Testis (tissue), 3 donors: ENCODE data around the gene NTM. TPM values are rescaled to one million over a fixed set of nuclear protein-coding genes. Genes with fewer than 3 reads are reported as not detected.

Experiments
- DNase-seq: peaks from one replicate; pipeline ENCODE4 v3.0.0-alpha.2; 2019
- H3K27ac ChIP-seq, 2 donors: fragments of 200-600 bp; sonication (generic); one replicate each; pipeline ENCODE4 v1.5.1; 2019
- H3K27me3 ChIP-seq: fragments of 200-600 bp; sonication (generic); one replicate; pipeline ENCODE4 v1.5.1; 2019
- H3K36me3 ChIP-seq: fragments of 200-600 bp; sonication (generic); one replicate; pipeline ENCODE4 v1.5.1; 2017; ENCODE audit warnings: low read depth; ENCODE audit errors: missing control alignments
- H3K4me1 ChIP-seq: fragments of 200-600 bp; sonication (generic); one replicate; pipeline ENCODE4 v1.5.1; 2019
- H3K4me3 ChIP-seq, 2 donors: fragments of 200-600 bp; sonication (generic); one replicate each; pipeline ENCODE4 v1.5.1; 2017 to 2019
- H3K9me3 ChIP-seq: fragments of 200-600 bp; sonication (generic); one replicate; pipeline ENCODE4 v1.5.1; 2017
- POLR2A ChIP-seq: fragments of 450-650 bp; IDR thresholded peaks from one replicate; pipeline ENCODE4 v1.6.1; 2017; ENCODE audit warnings: antibody characterized with exemption, mild to moderate bottlenecking, moderate library complexity
- WGBS, 2 donors: methylation state at CpG; one replicate each; pipeline ENCODE4 v1.1.5; 2018; 5-methylcytosine and 5-hydroxymethylcytosine counted together
- intact Hi-C: fragments of 100-400 bp; cut with DNase I; formaldehyde crosslinking; loops from one replicate; pipeline ENCODE4 v1.15.1; 2023; ENCODE audit warnings: low total_unique reads
- polyA plus RNA-seq: library from polyadenylated mRNA; stranded (reverse); fragments of 350-450 nt; fragmentation: Illumina TruSeq; extraction: RNeasy Lipid Tissue Mini Kit (QIAGEN cat#74804); gene quantifications from one replicate; pipeline ENCODE4 v1.2.3, GENCODE V29; 2014; ENCODE audit warnings: low read depth, low replicate concordance; ENCODE audit not compliant: insufficient read depth
- total RNA-seq, 2 donors: library from RNA; depleted of rRNA; stranded (reverse); fragments of >200 nt; gene quantifications; one replicate each; pipeline ENCODE4 v1.2.3, GENCODE V29; 2016
- TF ChIP-seq, protein P1 (sequence below), 3 experiments: fragments of 450-650 bp in 2 of 3; fragments of 200-600 bp in 1 of 3; sonication (generic) in 1 of 3; IDR thresholded peaks; one replicate each; pipeline ENCODE4 v1.5.1; 2016 to 2019; ENCODE audit warnings: antibody characterized with exemption in 3 of 3, mild to moderate bottlenecking in 2 of 3, moderate library complexity in 1 of 3

Gene NTM
- total and polyA plus RNA-seq, 3 donors from 2014 or later: 1.7 to 4.5 (median 1.8) TPM

DNA sequence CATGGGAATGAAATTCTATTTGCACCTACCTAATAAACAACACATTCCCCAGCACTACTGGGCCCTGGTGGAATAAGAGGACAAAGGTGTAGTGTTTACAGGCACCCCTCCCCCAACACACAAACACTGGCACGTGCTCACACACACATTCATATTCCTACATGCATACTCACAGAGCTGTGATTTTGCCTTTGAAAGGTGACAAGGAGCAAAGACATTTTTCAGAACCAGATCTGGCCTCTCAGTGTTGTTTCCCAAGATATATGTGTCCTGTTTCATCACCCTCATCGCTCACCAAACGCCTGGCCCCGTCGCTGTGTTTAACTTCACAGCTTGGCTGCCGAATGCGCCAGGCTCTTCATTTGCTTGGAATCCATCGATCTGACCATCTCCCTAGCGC lies 292.6 kb downstream of the NTM start:
- Histone ChIP-seq H3K36me3 (no peaks in the 10 kb centered on the region), H3K4me3 (no peak overlapping the region), H3K27me3 (no peaks in the 10 kb centered on the region), H3K9me3 (no peaks in the 10 kb centered on the region), H3K4me1 (no peaks in the 10 kb centered on the region), H3K27ac (no peak overlapping the region)
- DNase-seq: no peak
- TF ChIP-seq POLR2A: no peak
- 85 to 94% methylated on average over 9 of the region's 9 CpGs for WGBS, 2 donors
- intact Hi-C loops: no loop called here

DNA sequence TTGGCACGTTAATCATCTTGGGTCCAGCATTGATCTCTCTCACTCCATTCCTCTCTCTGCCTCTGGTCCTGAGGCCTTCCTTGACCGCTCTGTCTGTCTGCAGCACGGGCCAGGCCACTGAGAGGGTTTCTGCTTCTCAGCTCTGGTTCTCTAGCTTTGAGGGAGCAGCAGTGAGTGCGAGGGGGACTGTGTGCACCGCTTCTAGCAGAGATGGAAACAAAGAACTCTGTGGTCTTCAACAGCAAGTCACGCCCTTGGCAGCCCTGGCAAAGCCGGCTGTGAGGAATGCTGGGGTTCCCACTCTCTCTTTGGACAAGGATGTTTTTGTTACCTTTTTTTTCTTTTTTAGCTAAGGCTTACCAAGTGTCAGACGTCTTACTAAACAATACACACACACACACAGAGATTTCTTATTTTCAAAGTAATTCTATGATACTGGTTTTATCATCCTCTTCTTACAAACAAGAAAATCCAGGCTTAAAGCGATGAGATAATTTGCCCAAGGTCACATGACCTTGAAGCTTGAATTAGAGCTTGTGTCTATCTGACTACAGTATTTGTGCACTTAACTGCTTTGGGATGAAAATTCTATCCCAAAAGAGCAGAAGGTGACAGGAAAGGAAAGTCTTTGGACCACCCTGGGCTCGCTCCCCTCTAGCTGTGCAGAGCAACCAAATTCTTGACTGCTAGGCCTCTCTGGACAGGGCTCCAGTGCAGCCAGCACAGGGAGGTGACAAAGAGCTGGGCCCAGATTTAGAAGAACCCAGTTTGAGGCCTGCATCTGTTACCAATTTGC lies 293.2 kb downstream of the NTM start:
- TF ChIP-seq POLR2A: no peak
- TF ChIP-seq, protein P1, sequence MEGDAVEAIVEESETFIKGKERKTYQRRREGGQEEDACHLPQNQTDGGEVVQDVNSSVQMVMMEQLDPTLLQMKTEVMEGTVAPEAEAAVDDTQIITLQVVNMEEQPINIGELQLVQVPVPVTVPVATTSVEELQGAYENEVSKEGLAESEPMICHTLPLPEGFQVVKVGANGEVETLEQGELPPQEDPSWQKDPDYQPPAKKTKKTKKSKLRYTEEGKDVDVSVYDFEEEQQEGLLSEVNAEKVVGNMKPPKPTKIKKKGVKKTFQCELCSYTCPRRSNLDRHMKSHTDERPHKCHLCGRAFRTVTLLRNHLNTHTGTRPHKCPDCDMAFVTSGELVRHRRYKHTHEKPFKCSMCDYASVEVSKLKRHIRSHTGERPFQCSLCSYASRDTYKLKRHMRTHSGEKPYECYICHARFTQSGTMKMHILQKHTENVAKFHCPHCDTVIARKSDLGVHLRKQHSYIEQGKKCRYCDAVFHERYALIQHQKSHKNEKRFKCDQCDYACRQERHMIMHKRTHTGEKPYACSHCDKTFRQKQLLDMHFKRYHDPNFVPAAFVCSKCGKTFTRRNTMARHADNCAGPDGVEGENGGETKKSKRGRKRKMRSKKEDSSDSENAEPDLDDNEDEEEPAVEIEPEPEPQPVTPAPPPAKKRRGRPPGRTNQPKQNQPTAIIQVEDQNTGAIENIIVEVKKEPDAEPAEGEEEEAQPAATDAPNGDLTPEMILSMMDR (IDR thresholded peaks at IDR 0.05): no peak
- 59 to 65% methylated on average over 10 of the region's 10 CpGs for WGBS, 2 donors

DNA sequence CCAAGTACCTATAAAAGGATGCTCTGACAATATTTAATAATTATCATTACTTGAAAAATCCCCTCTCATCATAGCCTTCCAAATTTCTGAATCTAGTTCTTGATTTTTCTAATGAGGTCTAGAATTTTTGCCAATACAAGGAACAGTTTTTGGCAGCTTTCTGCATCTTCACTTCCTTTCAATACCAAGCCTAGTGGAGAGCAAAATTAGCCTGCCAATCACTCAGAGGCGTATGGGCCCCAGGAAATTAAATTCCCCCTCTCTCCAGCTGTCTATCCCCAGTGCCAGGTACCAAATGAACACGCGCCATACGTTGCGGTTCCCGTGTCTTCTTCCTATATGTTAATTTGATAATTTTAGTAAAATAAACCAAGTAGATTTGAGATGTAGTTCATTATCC lies 293.9 kb downstream of the NTM start:
- no peaks in the 10 kb centered on the region for H3K36me3 ChIP-seq
- TF ChIP-seq POLR2A: no peak
- TF ChIP-seq, protein P1 (IDR thresholded peaks at IDR 0.05): no peak
- no peak for DNase-seq
- WGBS, 2 donors: 89 to 93% methylated on average over 6 of the region's 6 CpGs
- no peak overlapping the region for H3K27ac ChIP-seq
- H3K4me3 ChIP-seq: no peak overlapping the region
- intact Hi-C loops: no loop called here
- no peaks in the 10 kb centered on the region for H3K9me3 ChIP-seq
- H3K27me3 ChIP-seq: no peaks in the 10 kb centered on the region
- H3K4me1 ChIP-seq: no peaks in the 10 kb centered on the region

More for the DNA sequence above, 293.2 kb downstream of the NTM start:
- H3K4me1 ChIP-seq: no peaks in the 10 kb centered on the region
- H3K27me3 ChIP-seq: no peaks in the 10 kb centered on the region
- H3K36me3 ChIP-seq: no peaks in the 10 kb centered on the region
- intact Hi-C loops: no loop called here
- H3K4me3 ChIP-seq: no peak overlapping the region
- no peaks in the 10 kb centered on the region for H3K9me3 ChIP-seq
- no peak for DNase-seq
- H3K27ac ChIP-seq: no peak overlapping the region

DNA sequence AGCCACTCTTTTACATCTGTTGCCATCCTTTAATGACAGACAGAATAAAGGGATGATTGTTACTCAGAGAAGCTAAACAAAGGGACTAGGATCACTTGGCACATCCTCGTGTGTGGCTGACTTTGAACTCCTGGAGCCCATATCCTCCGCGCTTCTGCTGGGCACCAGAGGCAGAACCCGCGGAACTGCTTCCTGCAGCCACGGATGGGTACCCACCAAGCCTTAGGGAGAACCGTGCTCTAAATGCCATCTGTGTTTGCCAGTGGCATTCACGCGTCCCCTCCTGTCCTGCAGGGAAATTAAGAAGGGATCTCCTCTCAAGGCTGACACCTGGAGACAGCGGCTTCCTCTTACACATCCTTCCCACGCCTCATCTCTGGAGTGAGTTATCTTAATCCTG lies 294.4 kb downstream of the NTM start:
- no peak overlapping the region for H3K4me3 ChIP-seq
- DNase-seq: no peak
- H3K36me3 ChIP-seq: no peaks in the 10 kb centered on the region
- intact Hi-C loops: no loop called here
- H3K9me3 ChIP-seq: no peaks in the 10 kb centered on the region
- no peak for TF ChIP-seq POLR2A
- TF ChIP-seq, protein P1 (IDR thresholded peaks at IDR 0.05): no peak
- H3K4me1 ChIP-seq: no peaks in the 10 kb centered on the region
- WGBS, 2 donors: 85 to 91% methylated on average over 11 of the region's 11 CpGs
- no peaks in the 10 kb centered on the region for H3K27me3 ChIP-seq
- no peak overlapping the region for H3K27ac ChIP-seq

GRCh38 chr11:131665344-131665968 lies 295.0 kb downstream of the NTM start:
- TF ChIP-seq, protein P1 (IDR thresholded peaks at IDR 0.05): no peak
- TF ChIP-seq POLR2A: no peak
- no peaks in the 10 kb centered on the region for H3K4me1 ChIP-seq
- DNase-seq: no peak
- H3K9me3 ChIP-seq: no peaks in the 10 kb centered on the region
- no peak overlapping the region for H3K4me3 ChIP-seq
- no peaks in the 10 kb centered on the region for H3K27me3 ChIP-seq
- 70 to 80% methylated on average over 8 of the region's 8 CpGs for WGBS, 2 donors
- intact Hi-C loops: no loop called here
- no peaks in the 10 kb centered on the region for H3K36me3 ChIP-seq
- no peak overlapping the region for H3K27ac ChIP-seq
